G401.6 (cell line): ENCODE measurements around the gene PRDX5.

Experiments used
- FAIRE-seq: peaks from 2 replicates; lab custom pipeline; 2012; peaks lifted over from hg19 to GRCh38; lab: Jason Lieb, UNC

The PRDX5 gene

DNA sequence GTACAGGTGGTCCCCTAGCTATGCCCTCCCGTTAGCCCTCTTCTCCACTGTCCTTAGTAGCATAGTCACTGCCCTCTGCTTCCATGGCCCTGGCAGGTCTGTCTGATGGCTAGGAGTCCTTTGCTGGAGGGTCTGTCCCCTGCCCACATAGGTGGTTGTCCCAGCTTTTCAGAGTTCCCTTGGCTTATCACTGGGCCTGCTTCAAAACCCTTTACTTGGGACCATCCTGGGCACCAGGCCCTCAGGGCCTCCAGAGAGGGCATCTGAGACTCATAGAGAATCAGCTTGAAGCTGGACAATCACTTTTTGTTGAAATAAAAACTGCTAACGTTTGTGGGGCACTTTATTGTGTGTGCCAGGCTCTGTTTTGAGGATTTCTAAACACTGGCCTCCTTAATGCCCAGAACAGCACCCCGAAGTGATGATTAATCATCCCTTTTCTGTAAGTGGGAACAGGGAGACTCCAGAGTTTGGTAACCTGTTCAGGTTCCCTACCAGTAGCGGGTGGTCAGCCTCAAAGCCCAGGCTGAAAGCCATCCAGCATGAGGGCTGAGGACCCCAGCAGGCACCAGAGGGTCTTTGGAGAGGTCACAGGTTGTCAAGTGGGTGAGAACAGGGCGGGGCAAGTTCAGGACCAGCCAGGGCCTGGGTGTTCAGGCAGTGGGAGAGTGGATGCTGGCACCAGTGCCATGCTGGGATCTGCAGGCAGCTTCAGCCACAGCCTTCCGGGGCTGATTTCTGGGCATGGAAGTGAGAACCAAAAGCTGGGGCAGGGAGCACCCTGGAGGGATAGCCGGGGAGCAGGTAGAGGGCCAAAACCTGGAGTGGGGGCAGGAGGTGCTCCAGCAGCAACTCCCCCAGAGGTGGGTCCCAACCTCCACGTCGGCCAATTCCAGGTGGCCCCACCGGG is 27.3 kb upstream of the PRDX5 start:
- no peak for FAIRE-seq

DNA sequence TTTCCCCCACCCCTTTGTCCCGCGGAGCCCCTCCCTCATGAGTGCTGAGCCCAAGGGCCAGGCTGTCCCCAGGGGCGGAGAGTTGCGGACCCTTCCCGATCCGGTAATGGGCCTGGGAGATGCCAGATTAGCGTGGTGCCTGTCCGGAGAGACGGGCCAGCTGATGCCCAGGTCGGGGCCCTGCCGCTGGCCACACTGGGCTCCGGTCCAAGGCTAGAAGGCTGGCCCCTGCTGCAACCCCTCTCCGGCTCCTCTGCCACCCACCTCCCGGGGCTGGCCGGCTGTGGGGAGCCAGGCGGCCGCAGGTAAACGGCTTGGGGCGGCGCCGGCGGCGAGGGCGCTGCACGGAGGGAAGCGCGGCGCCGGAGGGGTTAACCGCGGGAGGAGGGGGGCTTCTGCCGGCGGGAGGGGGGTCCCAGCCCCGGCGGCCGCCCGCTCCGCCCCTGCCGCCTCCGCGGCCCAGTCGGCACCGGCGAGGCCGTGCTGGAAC is 26.6 kb upstream of the PRDX5 start, which contains the start of gene KCNK4:
TSS of gene KCNK4 (plus strand) at position 41 of the 490 bp plus-strand sequence. CDS start 1,717 bp downstream, outside the sequence.
- FAIRE-seq, result no peak

DNA sequence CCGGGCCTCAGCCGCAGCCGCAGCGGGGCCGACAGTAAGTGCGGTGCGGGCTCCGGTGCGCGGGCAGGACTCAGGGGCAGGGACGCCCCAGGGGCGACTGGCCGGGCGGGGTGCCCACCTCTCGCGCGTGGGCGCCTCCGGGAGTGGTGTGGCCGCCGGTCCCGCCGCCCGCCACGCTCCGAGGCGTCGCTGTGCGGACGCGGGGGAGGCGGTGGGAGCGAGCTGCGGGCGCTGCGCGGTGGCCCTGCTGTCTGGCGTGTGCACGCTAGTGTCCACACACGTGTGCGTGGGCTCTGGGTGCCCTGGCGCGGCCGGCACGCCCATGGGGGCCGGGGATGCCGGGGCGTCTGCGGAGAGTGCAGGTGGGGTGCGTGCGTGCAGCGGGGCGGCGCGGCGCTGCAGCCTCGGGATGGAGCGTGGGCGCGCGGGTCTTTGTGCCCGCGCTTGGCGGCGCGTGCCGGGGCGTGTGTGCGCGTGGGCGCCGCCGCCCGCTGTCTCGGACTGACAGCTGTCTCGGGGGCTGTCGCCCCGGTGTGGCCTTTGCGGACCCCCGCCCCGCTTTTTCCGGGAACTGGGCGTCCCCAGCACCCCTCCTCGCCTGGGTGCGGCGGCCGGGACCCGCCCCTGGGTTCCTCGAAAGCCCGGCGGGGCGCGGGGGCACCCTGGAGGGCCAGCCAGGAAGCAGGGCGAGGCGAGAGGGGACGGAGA is 26.0 kb upstream of the PRDX5 start:
- FAIRE-seq, result no peak

- FAIRE-seq, result no peak
Observed at GRCh38 chr11:64292460-64293254, 25.3 kb upstream of the PRDX5 start.

DNA sequence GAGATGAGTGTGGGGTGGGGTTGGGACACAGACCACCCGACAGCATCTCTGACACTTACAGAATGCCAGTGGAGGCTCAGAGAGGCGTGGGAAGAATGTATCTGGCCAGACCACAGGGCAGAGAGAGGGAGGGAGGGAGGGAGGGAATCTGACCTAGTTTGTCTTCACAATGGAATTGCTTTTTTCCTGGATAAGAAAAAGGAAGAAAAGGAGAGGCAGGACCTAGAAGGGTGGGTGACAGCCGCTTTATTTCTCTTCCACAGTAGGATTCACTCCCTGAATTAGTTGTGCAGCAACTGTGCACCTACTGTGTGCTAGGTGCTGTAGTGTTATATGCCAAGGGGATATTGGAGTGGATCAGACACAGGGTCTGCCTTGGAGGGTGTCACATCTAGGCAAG is 23.1 kb upstream of the PRDX5 start:
- no peak for FAIRE-seq

DNA sequence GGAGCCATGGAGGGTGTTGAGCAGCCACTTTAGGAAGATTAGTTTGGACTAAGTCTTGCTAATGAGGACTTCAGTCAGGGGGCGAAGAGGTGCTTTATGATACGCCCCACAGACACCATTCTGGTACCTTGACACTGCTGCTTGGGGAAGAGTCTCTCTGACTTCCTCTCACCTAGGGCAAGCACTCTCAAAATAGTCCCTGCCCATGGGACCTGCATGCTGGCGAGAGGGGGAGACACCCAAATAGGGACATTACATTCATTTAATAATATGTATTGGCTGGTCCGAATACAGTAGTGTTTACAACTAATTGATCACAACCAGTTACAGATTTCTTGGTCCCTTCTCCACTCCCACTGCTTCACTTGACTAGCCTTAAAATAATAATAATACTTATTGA is 22.2 kb upstream of the PRDX5 start:
- FAIRE-seq, result no peak

GRCh38 chr11:64296236-64296635 is 21.7 kb upstream of the PRDX5 start:
- no peak for FAIRE-seq

DNA sequence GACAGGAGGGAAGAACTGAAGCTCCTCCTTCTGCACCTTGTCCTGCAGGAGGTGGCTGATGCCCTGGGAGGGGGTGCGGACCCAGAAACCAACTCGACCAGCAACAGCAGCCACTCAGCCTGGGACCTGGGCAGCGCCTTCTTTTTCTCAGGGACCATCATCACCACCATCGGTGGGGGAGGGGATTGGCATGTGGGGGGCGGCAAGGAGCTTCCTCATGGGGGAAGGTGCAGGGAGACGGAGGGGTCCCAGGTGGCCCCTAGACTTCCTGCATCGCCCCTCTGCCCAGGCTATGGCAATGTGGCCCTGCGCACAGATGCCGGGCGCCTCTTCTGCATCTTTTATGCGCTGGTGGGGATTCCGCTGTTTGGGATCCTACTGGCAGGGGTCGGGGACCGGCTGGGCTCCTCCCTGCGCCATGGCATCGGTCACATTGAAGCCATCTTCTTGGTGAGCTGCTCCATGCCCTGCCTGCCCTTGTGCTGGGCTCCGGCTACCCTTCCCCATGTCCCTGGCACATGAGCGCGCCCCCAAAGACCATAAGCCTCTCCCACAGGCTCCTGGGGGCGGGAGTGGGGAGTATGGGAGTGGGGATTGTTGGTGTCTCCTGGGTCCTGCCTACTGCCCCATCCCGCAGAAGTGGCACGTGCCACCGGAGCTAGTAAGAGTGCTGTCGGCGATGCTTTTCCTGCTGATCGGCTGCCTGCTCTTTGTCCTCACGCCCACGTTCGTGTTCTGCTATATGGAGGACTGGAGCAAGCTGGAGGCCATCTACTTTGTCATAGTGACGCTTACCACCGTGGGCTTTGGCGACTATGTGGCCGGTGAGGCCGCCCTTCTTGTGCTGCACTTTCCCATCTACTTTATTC is 20.9 kb upstream of the PRDX5 start:
- FAIRE-seq, result no peak

- no peak for FAIRE-seq
Observed at GRCh38 chr11:64297699-64298358, 20.1 kb upstream of the PRDX5 start.

DNA sequence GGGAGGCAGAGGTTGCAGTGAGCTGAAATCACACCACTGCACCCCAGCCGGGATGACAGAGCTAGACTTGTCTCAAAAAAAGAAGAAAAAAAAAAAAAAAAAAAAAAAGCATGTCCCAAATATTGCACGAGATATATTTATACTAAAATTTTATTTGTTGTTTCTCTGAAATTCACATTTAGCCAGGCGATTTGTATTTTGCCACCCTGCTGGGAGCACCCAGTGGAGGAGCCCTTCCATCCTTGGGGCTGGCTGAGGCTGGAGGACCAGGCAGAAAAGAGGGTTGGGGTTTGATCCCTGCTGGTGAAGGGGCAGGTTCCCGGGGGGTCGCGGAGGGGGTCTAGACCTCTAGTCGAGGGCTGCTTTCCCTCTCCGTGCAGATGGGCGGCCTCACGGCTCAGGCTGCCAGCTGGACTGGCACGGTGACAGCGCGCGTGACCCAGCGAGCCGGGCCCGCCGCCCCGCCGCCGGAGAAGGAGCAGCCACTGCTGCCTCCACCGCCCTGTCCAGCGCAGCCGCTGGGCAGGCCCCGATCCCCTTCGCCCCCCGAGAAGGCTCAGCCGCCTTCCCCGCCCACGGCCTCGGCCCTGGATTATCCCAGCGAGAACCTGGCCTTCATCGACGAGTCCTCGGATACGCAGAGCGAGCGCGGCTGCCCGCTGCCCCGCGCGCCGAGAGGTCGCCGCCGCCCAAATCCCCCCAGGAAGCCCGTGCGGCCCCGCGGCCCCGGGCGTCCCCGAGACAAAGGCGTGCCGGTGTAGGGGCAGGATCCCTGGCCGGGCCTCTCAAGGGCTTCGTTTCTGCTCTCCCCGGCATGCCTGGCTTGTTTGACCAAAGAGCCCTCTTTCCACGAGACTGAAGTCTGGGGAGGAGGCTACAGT is 18.7 kb upstream of the PRDX5 start:
- no peak for FAIRE-seq

DNA sequence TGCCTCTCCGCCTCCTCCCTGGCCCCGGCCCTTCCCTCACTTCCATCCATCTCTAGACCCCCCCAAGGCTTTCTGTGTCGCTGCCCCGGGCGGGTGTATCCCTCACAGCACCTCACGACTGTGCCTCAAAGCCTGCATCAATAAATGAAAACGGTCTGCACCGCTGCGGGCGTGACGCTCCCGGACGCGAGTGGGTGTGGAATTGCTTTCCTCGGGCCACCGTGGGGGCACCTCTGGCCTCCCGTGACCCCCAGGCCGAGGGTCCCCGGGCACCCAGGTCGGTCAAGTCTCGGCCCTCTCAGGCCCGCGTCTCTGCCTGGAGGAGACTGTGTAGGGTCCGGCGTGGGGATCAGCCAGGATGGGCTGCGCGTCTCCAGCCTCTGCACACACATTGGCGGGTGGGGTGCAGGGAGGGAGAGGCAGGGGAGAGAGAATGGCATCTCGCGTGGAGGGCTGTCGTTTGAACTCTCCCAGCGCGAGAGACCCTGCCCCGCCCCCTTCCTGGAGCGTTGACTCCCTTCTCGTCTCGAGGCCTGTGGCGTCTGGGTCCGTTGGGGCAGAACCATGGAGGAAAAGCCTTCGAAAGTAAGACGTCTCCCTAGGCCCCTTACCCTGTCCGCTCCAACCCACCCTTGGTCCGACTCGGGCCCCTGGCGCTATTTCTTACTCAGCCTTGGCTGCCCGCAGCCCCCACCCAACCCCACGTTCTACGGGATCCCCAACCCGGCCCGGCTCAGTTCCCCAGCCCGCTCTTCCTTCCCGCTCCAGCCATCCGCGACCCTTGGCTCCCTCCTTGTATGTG is 17.9 kb upstream of the PRDX5 start, which contains the start of gene CATSPERZ:
TSS of gene CATSPERZ (plus strand) at position 512 of the 802 bp plus-strand sequence. CDS start at position 565, 53 bp downstream.
- FAIRE-seq, result no peak

DNA sequence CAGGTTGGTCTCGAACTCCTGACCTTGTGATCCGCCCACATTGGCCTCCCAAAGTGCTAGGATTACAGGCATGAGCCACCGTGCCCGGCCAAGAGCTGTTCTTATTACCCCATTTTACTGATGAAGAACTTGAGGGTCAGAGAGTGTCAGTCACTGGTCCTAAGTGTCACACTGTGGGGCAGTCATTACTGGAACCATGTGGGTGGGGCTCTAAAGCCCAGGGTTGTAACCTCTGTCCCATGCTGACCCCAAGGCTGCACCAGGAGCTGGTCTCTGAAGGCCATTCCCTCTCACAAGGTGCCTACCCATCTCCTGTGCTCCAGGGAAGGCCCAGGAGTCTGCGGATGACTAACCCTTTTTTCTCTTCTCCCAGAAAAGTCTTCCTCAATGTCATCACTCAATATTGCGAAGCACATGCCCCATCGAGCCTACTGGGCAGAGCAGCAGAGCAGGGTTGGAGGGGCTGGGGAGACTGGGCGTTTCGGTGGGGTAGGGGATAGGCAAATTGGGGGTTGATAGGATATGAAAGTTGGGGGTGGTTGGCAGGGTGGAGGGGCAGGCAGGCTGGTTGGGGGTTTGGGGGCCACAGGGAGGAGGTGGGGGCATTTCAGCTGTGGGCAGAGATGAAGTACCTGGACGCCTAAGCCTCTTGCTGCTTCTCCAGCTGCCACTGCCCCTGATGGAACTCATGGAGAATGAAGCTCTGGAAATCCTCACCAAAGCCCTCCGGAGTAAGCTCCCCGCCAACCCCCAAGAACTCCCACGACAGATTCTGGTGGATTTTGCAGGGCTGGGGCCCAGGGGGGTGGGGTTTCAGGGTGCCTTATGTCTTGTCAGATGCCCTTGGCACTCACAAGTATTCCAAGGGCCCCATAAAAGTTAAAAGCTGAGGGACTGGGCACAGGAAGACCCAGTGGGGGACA is 14.6 kb upstream of the PRDX5 start:
- no peak for FAIRE-seq

DNA sequence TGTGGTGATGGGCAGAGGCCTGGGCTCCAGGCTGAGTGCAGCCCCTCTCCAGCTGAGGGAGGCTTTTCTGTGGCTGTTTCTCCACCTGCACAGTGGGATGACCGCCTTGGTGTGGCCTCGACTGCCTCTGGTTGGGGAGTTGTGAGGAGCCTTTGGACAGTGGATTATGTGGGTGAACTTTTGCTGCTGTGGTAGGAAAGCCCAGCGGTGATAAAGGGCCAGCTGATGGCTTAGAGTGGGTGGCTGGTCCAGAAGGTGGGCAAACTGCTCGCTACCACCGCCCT is 13.9 kb upstream of the PRDX5 start:
- FAIRE-seq, result no peak

DNA sequence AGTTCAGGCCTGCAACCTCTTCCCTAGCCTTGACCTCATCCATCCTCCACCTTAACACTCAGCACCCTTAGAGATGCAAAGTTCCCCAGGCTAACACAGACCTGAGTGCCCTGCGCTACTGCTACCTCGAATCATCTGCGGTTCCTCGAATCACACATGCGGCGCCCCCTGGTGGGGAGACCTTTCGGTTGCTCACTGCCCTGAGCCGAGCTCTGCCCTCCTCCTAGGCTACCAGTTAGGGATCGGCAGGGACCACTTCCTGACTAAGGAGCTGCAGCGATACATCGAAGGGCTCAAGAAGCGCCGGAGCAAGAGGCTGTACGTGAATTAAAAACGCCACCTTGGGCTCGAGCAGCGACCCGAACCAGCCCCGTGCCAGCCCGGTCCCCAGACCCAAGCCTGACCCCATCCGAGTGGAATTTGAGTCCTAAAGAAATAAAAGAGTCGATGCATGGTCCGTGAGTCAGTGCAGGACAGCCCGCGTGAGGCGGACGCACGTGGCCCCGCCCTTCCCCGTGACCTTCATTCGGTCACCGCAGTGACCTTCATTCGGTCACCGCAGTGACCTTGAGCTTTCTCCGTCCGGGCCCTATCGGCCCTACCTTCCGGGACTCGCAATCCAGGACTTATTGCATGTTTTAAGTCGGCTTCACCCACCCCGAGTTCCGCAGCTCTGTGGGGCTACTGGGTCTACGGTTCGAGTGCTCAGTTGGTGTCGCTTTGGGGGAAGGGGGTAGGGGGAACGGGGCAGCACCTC is 13.4 kb upstream of the PRDX5 start:
- peak; percentile 91 for FAIRE-seq

- peak; percentile 84 for FAIRE-seq
Observed at GRCh38 chr11:64305075-64305690, 12.7 kb upstream of the PRDX5 start, which contains the start of gene ESRRA. Gene ESRRA (plus strand): TSS chr11:64305524. CDS start chr11:64307180, 1,656 bp downstream.

DNA sequence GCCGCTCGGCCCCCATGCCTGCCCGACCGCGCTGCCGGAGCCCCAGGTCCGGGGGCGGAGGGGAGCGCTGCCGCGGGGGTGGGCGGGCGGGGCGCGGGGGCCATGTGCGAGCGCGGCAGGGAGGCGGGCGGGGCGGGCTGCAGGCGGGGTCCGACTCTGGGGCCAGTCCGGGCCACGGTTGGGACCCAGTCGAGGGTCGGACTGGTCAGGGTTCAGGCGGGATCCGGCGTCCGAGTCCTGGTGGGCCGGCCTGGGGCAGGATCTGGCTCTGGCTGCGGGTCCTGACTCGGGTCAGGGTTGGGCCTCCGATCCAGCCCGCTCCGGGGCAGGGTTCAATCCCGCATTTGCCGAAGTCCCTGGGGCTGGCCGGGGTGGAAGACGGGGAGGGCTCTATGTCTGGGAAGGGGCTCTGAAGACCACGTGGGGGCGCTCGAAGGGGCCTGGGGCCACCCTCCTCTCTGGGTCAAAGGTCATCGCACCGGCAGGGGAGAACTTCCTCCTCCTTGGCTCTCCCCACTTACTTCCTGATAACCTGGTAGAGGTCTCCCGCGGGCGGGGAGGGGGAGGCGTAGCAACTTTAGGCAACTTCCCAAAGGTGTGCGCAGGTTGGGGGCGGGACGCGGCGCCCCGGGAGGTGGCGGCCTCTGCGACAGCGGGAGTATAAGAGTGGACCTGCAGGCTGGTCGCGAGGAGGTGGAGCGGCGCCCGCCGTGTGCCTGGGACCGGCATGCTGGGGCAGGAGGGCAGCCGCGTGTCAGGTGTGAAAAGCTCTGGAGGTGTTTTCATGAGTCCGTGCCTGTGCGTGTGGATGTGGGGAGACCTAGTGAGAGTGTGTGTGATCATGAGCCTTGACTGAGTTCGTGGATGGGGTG is 12.0 kb upstream of the PRDX5 start:
- no peak for FAIRE-seq
